ENCODE data around the gene BNC2.

- no peak for TF ChIP-seq CTCF (IDR thresholded peaks at IDR 0.05; ENCODE audit: low read length)
- TF ChIP-seq EZH2phosphoT487 (IDR thresholded peaks at IDR 0.05; ENCODE audit: low read length): no peak
- TF ChIP-seq EZH2 (optimal IDR thresholded peaks at IDR 0.05; ENCODE audit: low read depth, low read length): no peak
Observed at GRCh38 chr9:16475257-16475656, 395.2 kb downstream of the BNC2 start.

All from MM.1S (cell line).